GM12891 (cell line): ENCODE data around the gene HCN2.

Experiments
- POLR2A ChIP-seq: IDR thresholded peaks from 2 replicates; pipeline ENCODE4 v1.6.1; 2011; ENCODE audit warnings: low read depth, low read length, control low read depth
- POLR2AphosphoS5 ChIP-seq: IDR thresholded peaks from 2 replicates; pipeline ENCODE4 v1.6.1; 2011; ENCODE audit warnings: low read depth, low read length, control low read depth

- TF ChIP-seq POLR2AphosphoS5 (no peak), POLR2A (no peak)
Measured at GRCh38 chr19:664913-665443, 75.3 kb downstream of the HCN2 start.
